ENCODE data around the gene CDC40.
A peak's percentile ranks its signal among the peaks of the same experiment; 100 is the strongest.
"Not testable (repeated sequence)": the region's sequence is repeated elsewhere in the genome, so short reads cannot be mapped to it uniquely, and the experiment has no call there.

Gene CDC40

GRCh38 chr6:110201151-110201884 lies 21.1 kb downstream of the CDC40 start:
- DNase-seq: peak; percentile 78

GRCh38 chr6:110207652-110208051 lies 27.4 kb downstream of the CDC40 start:
- no peak for DNase-seq

- DNase-seq: no peak
Observed at GRCh38 chr6:110211753-110212152, 31.5 kb downstream of the CDC40 start.

- DNase-seq: no peak
Observed at GRCh38 chr6:110214338-110214737, 34.1 kb downstream of the CDC40 start.

GRCh38 chr6:110216140-110216539 lies 35.9 kb downstream of the CDC40 start:
- no peak for DNase-seq

GRCh38 chr6:110217266-110217665 lies 37.0 kb downstream of the CDC40 start:
- no peak for DNase-seq

- no peak for DNase-seq
Observed at GRCh38 chr6:110221738-110222137, 41.5 kb downstream of the CDC40 start.

GRCh38 chr6:110226261-110226660 lies 46.0 kb downstream of the CDC40 start:
- DNase-seq: no peak

GRCh38 chr6:110232450-110232849 lies 52.2 kb downstream of the CDC40 start:
- no peak for DNase-seq

- DNase-seq: peak; percentile 91
Observed at GRCh38 chr6:110233770-110234374, 53.6 kb downstream of the CDC40 start.

GRCh38 chr6:110236007-110236406 lies 55.8 kb downstream of the CDC40 start:
- DNase-seq: not testable (repeated sequence)

- peak; percentile 72 for DNase-seq
Observed at GRCh38 chr6:110239526-110240274, 59.5 kb downstream of the CDC40 start.

- DNase-seq: not testable (repeated sequence)
Observed at GRCh38 chr6:110244621-110245020, 64.4 kb downstream of the CDC40 start.

GRCh38 chr6:110246378-110246777 lies 66.2 kb downstream of the CDC40 start:
- DNase-seq: no peak

- DNase-seq: no peak
Observed at GRCh38 chr6:110246900-110247546, 66.8 kb downstream of the CDC40 start.

GRCh38 chr6:110250058-110250457 lies 69.8 kb downstream of the CDC40 start:
- no peak for DNase-seq

GRCh38 chr6:110250838-110251237 lies 70.6 kb downstream of the CDC40 start:
- no peak for DNase-seq

- peak; percentile 57 for DNase-seq
Observed at GRCh38 chr6:110255211-110255750, 75.1 kb downstream of the CDC40 start.

GRCh38 chr6:110256366-110256765 lies 76.1 kb downstream of the CDC40 start:
- DNase-seq: no peak

GRCh38 chr6:110265273-110265672 lies 85.0 kb downstream of the CDC40 start:
- no peak for DNase-seq

GRCh38 chr6:110266996-110267395 lies 86.8 kb downstream of the CDC40 start:
- no peak for DNase-seq

- no peak for DNase-seq
Observed at GRCh38 chr6:110269623-110270022, 89.4 kb downstream of the CDC40 start.

- no peak for DNase-seq
Observed at GRCh38 chr6:110270165-110270564, 89.9 kb downstream of the CDC40 start.
